BE2C (cell line): Measurements from ENCODE around the gene KRT1.

ENCODE experiments used
- DNase-seq: peaks from one replicate; pipeline ENCODE4 v3.0.0-alpha.2; 2020
- H3K27me3 ChIP-seq: fragments of 250-450 bp; sonication (Bioruptor Pico); 2 replicates; pipeline ENCODE4 v1.5.1; 2020; ENCODE audit warnings: mild to moderate bottlenecking
- H3K36me3 ChIP-seq: fragments of 250-450 bp; sonication (Bioruptor Pico); 2 replicates; pipeline ENCODE4 v1.5.1; 2020; ENCODE audit warnings: mild to moderate bottlenecking
- H3K4me1 ChIP-seq: fragments of 250-450 bp; sonication (Bioruptor Pico); 2 replicates; pipeline ENCODE4 v1.5.1; 2020
- H3K4me3 ChIP-seq: 2 replicates; pipeline ENCODE4 v1.5.1; 2011; ENCODE audit warnings: low read depth, low read length
- H3K9me3 ChIP-seq: fragments of 250-450 bp; sonication (Bioruptor Pico); 2 replicates; pipeline ENCODE4 v1.5.1; 2020
- CTCF ChIP-seq: IDR thresholded peaks from 2 replicates; pipeline ENCODE4 v1.5.1; 2012; ENCODE audit warnings: mild to moderate bottlenecking, low read depth, low read length

Gene KRT1

GRCh38 chr12:52667509-52667908 is 12.7 kb downstream of the KRT1 start:
- DNase-seq = no peak
- H3K9me3 ChIP-seq = no peaks in the 10 kb centered on the region
- H3K4me1 ChIP-seq = no peaks in the 10 kb centered on the region
- H3K4me3 ChIP-seq = no peak overlapping the region
- H3K36me3 ChIP-seq = no peaks in the 10 kb centered on the region
- 0 out of 2 replicates have a peak, but pooled peaks have one; percentile 20 for TF ChIP-seq CTCF
- H3K27me3 ChIP-seq = peaks cover 8% of the 10 kb centered on the region

DNA sequence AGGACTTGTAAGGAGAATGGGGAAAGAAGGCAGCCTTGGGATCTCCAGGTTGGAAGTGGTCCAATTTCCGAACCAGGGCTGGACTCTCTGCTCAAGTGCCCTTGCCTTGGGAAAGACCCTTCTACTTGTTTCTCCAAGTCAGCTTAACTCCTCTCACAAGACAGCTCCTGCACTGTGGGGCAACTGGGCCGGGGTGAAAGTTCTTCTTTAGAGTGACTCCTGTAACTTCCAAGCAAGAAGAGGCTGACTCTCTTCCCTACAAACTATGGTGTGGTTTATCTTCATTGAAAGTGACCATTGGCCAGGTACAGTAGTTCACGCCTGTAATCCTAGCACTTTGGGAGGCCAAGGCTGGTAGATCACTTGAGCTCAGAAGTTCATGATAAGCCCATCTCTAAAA is 13.7 kb downstream of the KRT1 start:
- TF ChIP-seq CTCF = no peak
- DNase-seq = no peak
- Histone ChIP-seq H3K4me3 (no peak overlapping the region), H3K9me3 (no peaks in the 10 kb centered on the region), H3K36me3 (no peaks in the 10 kb centered on the region), H3K4me1 (no peaks in the 10 kb centered on the region), H3K27me3 (peaks cover 8% of the 10 kb centered on the region)

- peaks cover 10% of the 10 kb centered on the region for H3K27me3 ChIP-seq
- TF ChIP-seq CTCF = no peak
- no peaks in the 10 kb centered on the region for H3K9me3 ChIP-seq
- no peak overlapping the region for H3K4me3 ChIP-seq
- no peaks in the 10 kb centered on the region for H3K4me1 ChIP-seq
- DNase-seq = no peak
- no peaks in the 10 kb centered on the region for H3K36me3 ChIP-seq
Measured at GRCh38 chr12:52663420-52663819, 16.8 kb downstream of the KRT1 start.

DNA sequence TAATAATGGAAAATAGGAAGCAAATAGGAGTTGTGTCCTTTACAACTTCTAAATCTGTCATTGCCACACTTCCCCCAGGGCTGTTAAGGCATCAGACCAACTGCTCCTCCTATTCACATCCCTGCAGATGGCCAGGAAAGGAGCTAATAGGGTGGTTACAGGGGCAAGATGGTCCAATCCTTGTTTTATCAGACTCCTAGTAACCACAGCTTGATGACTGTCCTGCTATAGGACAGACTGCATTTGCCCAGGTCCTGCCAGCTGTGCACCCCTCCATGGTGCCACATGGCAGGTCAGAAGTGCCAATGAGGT is 17.3 kb downstream of the KRT1 start:
- no peaks in the 10 kb centered on the region for H3K9me3 ChIP-seq
- TF ChIP-seq CTCF = no peak
- no peak for DNase-seq
- H3K4me1 ChIP-seq = no peaks in the 10 kb centered on the region
- peaks cover 14% of the 10 kb centered on the region for H3K27me3 ChIP-seq
- no peaks in the 10 kb centered on the region for H3K36me3 ChIP-seq
- no peak overlapping the region for H3K4me3 ChIP-seq

DNA sequence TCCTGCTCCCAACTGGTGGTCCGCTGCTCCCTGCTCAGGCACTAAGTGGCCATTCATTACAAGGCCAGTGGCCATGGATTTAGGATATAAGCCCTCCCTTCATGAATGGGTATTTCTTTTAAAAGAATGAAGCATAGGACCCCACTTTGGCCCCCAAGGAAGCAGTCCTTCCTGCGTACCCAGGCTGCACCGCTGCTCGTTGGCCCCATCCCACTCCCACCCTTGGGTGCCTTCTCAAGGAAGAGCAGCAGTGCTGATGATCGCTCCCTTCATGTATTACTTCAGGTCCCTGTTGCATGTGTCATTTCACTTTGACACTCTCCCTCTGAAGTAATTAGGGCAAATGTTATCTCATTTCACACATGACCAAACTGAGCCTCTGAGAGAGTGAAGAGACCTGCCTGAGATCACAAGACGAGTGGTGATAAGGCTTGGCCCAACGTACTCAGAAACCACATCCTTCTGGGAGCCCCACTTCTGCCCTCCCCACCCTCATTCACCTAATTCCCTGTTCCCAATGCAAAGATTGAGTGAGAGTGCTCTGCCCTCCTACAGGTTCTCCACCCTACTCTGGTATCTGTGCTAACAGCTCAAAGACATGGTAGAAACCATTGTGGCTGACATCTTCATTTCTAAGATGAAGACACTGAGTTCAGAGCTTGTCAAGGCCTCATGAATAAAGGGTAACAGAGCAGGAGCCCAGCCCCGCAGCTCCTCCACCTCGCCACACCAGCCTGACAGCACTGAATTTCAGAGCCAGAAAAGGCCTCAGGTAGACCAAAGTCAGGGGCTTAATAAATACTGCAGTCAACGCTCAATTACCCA is 17.9 kb downstream of the KRT1 start:
- TF ChIP-seq CTCF = no peak
- Histone ChIP-seq H3K27me3 (peaks cover 16% of the 10 kb centered on the region), H3K36me3 (no peaks in the 10 kb centered on the region), H3K4me3 (no peak overlapping the region), H3K4me1 (no peaks in the 10 kb centered on the region), H3K9me3 (no peaks in the 10 kb centered on the region)
- no peak for DNase-seq

- no peak overlapping the region for H3K4me3 ChIP-seq
- DNase-seq = no peak
- no peaks in the 10 kb centered on the region for H3K4me1 ChIP-seq
- H3K27me3 ChIP-seq = peaks cover 18% of the 10 kb centered on the region
- H3K9me3 ChIP-seq = no peaks in the 10 kb centered on the region
- no peak for TF ChIP-seq CTCF
- no peaks in the 10 kb centered on the region for H3K36me3 ChIP-seq
Measured at GRCh38 chr12:52661668-52662067, 18.5 kb downstream of the KRT1 start.
